SK-MEL-5 (cell line): ENCODE results near the gene CTU2. TPM values are rescaled to one million over a fixed set of nuclear protein-coding genes. Genes with fewer than 3 reads are reported as not detected.

Experiments
- DNase-seq: peaks from one replicate; pipeline ENCODE4 v3.0.0-alpha.2; 2016; ENCODE audit warnings: low read depth, low spot score
- in situ Hi-C: cut with HindIII; loops from 2 replicates; pipeline ENCODE4 v1.10.0; 2016; ENCODE audit warnings: low sequenced_read_pairs, high pct_unique_total_duplicates, low pct_unique_long_range_greater_than_20kb
- total RNA-seq: library from RNA; depleted of rRNA; stranded (reverse); fragments of >200 nt; shearing (Covaris generic); gene quantifications from 2 replicates; pipeline ENCODE4 v1.2.3, GENCODE V29; 2014; rRNA removed

Gene CTU2
- total RNA-seq, 1 experiment from 2014 or later: 15.5 TPM

DNA sequence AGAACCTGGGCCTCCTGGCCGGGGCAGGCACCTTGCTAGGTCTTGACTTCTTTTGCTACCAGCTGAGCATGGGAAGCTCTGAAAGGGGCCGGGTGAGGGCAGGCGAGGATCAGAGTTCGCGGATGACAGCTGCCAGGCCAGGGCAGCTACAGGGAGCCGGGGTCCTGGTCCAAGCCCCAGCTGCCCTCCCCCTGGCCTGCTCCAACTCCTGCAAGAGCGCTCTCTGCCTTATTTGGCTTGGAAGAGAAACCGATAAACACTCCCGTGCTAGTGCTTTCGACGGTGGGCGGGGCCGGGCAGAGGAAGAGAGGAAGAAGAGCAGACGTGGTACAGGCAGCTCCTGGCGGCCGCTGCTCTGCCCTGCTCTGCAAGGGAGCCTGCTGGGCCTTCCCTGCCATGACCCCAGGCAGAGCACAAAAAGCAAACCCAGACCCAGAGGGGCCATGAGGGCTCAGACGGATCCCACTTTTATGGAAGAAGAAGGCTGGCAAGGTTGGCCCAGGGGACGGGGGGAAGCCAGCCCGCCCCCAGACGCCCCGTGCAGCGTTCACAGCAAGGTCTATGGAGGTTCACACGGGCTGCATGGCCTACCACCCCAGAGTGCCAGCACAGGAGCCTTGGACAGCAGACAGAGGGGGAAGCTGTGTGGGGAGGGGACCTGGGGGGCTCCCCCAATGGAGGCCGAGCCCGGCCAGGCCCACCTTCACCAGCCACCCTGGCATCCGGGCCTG is 53.1 kb downstream of the CTU2 start:
- no peak for DNase-seq
- in situ Hi-C loops: no loop called here

DNA sequence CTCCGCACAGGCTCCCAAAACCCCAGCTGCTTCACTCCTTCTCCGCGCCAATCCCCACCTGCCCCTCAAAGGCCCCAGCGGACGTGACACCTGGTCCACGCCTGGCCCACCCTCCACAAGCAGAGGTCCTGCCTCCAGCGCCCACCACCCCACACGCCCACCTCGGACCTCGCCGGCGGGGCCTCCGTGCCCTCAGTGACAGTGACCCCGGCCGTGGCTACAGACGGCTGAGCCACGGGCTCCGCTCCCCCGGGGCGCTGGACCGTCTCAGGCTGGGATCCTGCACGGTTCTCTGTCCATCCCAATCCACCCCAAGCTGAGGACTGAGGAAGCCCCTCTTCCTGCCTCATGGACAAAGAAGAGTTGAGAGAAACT is 53.7 kb downstream of the CTU2 start:
- no peak for DNase-seq
- in situ Hi-C loops: no loop called here

DNA sequence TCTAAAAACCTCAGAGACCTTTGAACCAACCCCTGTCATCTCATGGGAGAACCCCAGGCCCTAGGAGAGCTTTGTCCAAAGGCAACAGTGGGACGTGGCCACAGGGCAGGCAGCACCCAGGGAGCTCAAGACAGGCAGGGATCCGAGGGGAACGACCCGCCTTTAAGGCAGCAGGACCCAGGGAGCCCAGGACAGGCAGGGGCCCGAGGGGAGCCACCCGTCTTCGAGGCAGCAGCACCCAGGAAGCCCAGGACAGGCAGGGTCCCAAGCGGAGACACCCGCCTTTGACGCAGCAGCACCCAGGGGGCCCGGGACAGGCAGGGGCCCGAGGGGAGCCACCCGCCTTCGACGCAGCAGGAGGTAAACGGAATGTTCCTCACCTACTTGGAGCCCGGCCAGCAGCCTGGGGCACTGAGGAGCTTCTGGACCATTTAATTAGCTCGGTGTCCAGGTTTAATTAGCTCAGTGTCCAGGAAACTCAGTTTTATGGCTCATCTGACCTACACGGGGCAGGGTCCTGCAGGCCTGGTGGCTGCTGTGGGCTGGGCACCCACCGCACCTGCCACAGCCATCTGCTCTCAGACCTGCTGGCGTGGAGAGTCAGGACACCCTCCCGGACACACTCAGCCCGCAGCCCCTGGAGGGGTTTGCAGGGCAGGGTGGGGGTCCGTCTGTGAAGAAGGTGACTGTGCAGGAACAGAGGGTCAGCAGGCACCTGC is 54.3 kb downstream of the CTU2 start:
- DNase-seq: no peak
- in situ Hi-C loops: no loop called here

DNA sequence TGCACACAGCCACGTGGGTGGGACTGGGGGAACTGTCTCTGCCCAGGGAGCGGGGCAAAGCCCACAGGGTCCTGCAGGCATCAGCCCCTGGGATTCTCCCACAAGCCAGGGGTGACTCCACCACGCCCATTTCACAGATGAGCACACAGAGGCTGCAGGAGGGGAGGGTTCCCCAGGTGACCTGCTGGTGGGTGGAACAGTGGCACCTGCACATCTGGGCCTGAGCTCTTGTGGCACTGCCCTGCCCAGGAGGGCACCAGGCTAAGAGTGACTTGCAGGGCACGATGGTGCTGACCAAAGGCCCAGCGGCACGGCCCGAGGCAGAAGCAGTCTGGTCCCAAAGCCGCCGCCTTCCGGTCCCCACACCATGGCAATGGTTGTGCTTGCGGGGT is 54.8 kb downstream of the CTU2 start:
- DNase-seq: no peak
- in situ Hi-C loops: no loop called here

DNA sequence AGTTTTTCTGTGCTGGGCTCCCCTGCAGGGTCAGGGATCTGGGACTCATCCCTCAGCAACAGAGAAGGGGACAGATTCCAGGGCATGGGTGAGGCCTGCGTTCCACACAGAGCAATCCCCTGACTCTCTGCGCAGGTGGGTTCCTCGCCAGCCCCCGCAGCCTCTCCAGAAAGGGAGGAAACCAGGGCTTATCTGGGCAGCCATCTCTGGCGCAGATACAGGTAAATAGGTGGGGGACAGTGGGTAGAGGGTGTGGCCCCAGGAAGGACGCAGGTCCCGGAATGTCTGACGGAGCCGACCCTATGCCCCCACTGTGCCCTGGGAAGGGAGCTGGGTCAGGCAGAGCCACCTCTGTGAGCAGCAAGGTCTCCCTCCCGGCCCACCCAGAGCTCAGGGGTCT is 55.5 kb downstream of the CTU2 start:
- no peak for DNase-seq
- in situ Hi-C loops: no loop called here

DNA sequence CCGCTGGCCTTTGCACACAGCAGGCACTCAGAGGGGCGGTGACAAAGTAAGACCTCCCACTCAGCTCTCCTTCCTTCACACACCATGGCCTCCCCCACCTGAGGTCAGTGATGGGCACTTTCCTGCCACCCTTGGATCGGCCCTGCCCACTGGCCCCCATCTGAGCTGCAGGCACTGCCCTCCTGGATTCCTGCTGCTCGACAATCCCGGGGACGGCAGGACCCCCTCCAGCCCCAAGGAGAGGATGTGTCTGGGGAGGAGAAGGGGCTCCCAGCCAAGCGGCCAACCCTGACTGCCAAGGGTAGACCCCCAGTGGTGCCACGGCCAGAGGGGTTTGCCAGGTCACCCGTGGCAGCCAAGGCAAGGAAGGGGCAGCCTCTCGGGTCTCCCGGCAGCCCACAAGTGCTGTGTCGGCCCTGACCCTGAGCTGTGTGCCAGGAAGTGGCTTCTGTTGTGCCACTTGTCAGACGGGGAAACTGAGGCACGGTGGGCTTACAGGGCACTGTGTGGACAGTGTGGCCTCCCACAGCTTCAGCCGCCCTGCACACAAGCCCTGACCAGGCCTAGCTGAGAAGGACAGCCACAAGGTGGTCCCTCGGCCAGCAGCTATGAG is 56.1 kb downstream of the CTU2 start:
- in situ Hi-C loops: no loop called here
- DNase-seq: no peak

DNA sequence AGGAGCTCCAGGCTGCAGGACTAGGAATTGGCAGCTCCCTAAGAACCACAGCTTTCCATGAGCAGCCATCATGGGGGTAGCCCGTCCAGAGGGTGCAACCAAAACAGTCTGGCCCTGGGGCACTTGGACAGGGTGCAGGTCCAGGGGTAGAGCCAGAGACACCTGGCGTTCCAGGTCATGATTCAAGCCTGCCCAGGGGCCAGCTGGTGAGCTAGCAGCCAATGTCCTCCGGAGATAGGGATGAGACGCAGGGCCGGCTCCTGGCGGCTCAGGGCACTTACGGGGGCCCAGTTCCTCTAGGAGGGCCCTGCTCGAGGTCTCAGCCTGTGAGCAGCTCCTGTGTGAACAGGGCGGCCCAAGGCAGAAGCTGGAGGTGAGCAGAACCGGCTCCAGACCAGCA is 56.6 kb downstream of the CTU2 start:
- in situ Hi-C loops: no loop called here
- DNase-seq: no peak

DNA sequence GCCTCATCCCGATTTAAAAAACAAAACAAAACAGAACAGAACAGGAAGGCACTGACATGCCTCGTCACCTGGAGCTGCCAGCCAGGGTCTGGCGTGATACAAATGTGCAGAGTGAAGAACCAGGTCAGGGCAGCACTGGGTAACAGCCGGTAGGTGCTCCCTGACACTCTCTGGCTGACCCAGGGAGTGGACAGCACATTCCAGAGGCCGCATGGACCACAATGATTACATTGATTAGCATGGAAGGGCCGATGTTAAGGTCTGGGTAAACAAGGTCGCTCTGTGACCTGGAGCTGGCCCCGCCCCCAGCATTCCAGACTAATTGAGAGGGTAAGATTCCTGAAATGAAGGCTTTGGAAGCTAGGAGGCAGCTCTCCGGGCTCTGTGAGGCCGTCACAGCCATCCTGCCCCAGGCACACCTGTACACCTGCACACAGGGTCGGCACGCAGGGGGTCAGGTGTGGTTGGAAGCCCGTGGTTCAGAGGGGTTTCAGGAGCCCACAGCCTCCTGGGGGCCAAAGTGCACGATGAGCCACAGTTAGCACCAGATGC is 57.3 kb downstream of the CTU2 start:
- in situ Hi-C loops: no loop called here
- no peak for DNase-seq

DNA sequence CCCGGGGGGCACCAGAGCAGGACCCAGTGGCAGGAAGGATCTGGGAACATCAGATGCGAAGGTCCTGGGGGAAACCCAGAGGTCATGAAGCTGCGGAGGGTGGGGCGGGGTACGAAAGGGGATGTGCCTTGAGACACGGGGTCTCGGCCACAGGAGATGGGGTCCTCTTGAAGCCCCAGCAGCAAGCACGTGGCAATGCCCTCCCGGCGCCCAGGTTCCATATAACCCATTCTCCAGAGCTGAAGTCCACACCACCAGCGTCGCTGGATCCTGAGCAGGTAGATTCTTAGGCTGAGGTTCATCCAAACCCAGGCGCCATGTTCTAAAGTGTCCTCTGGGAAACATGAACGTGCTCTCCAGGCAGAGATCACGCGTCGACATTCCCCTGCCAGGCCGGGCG is 57.8 kb downstream of the CTU2 start:
- DNase-seq: no peak
- in situ Hi-C loops: no loop called here

DNA sequence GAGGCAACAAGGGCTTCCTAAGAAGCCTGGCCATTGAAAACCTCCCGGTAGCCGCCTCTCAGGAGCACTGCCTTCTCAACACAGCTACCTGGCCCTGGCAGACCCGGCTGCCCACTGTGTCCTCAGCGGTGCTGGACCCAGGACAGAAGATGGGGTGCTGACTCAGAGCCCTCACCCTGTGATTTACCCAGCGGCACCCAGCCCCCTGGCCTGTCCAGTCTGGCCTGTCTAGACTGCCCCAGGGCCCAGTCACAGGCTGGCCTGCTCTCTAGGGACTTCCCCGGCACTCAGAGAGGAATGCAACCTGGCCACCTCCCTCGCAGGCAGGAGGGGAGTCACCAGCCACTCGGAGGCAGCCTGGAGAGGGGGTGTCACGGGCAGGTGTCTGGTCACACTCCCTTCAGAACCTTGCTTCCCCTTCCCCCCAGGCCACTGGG is 58.6 kb downstream of the CTU2 start:
- no peak for DNase-seq
- in situ Hi-C loops: no loop called here

Other genes starting within 250 kb of the CTU2 start
- 5.9 and 10.4 TPM in 2 replicates for gene ZC3H18, start 136.1 kb upstream of the CTU2 start, total RNA-seq
- not detected in 2 replicates for gene IL17C, start 67.9 kb upstream of the CTU2 start, total RNA-seq
- 34.2 and 41.9 TPM in 2 replicates for gene CYBA, start 55.5 kb upstream of the CTU2 start, total RNA-seq
- 11.6 and 13.0 TPM in 2 replicates for gene MVD, start 43.4 kb upstream of the CTU2 start, total RNA-seq
- not detected in 2 replicates for gene SNAI3, start 20.0 kb upstream of the CTU2 start, total RNA-seq
- gene RNF166, start 95 bp upstream of the CTU2 start, total RNA-seq: 9.6 TPM in 2 replicates
- gene PIEZO1, start 78.7 kb downstream of the CTU2 start, total RNA-seq: 44.1 and 48.7 TPM in 2 replicates
- gene CDT1, start 97.3 kb downstream of the CTU2 start, total RNA-seq: 13.8 and 17.4 TPM in 2 replicates
- gene APRT, start 105.4 kb downstream of the CTU2 start, total RNA-seq: 209 and 226 TPM in 2 replicates
- 15.2 and 15.4 TPM in 2 replicates for gene GALNS, start 150.4 kb downstream of the CTU2 start, total RNA-seq
- 79.3 and 86.0 TPM in 2 replicates for gene TRAPPC2L, start 150.6 kb downstream of the CTU2 start, total RNA-seq
- not detected in 2 replicates for gene PABPN1L, start 160.2 kb downstream of the CTU2 start, total RNA-seq